Liver (tissue), 3 donors: ENCODE measurements around the gene FBN2.

Experiments used
- CTCF ChIP-seq: fragments of 150-350 bp; IDR thresholded peaks from 2 replicates; pipeline ENCODE4 v1.5.1; 2017; ENCODE audit warnings: improper control_type of control experiment, low read depth, low read length; ENCODE audit not compliant: missing input control
- FOXA1 ChIP-seq: IDR thresholded peaks from 2 replicates; pipeline ENCODE4 v1.6.1; 2016; ENCODE audit warnings: antibody characterized with exemption
- GABPA ChIP-seq, 2 donors: IDR thresholded peaks in 1 of 2; conservative IDR thresholded peaks in 1 of 2; 2 replicates each; pipeline ENCODE4 v1.6.1; 2016; ENCODE audit warnings: antibody characterized with exemption in 2 of 2, mild to moderate bottlenecking in 1 of 2, moderate library complexity in 1 of 2
- JUND ChIP-seq, 2 donors: IDR thresholded peaks; 2 replicates each; pipeline ENCODE4 v1.6.1; 2016; ENCODE audit warnings: antibody characterized with exemption in 2 of 2
- NR2F2 ChIP-seq: IDR thresholded peaks from 2 replicates; pipeline ENCODE4 v1.6.1; 2016; ENCODE audit warnings: antibody characterized with exemption
- RAD21 ChIP-seq, 2 donors: IDR thresholded peaks; 2 replicates each; pipeline ENCODE4 v1.6.1; 2016; ENCODE audit warnings: antibody characterized with exemption in 2 of 2, mild to moderate bottlenecking in 2 of 2
- RXRA ChIP-seq, 2 donors: IDR thresholded peaks; 2 replicates each; pipeline ENCODE4 v1.6.1; 2017 to 2018; ENCODE audit warnings: antibody characterized with exemption in 2 of 2, mild to moderate bottlenecking in 1 of 2
- SP1 ChIP-seq: IDR thresholded peaks from 2 replicates; pipeline ENCODE4 v1.6.1; 2018; ENCODE audit warnings: antibody characterized with exemption, mild to moderate bottlenecking
- TAF1 ChIP-seq: conservative IDR thresholded peaks from 2 replicates; pipeline ENCODE4 v1.6.1; 2016; ENCODE audit warnings: antibody characterized with exemption, mild to moderate bottlenecking
- YY1 ChIP-seq: IDR thresholded peaks from 2 replicates; pipeline ENCODE4 v1.6.1; 2016; ENCODE audit warnings: antibody characterized with exemption, mild to moderate bottlenecking
- TF ChIP-seq, protein P1 (sequence below): IDR thresholded peaks from 2 replicates; pipeline ENCODE4 v1.6.1; 2016; ENCODE audit warnings: antibody characterized with exemption
- TF ChIP-seq, protein P2 (sequence below): IDR thresholded peaks from 2 replicates; pipeline ENCODE4 v1.6.1; 2016; ENCODE audit warnings: antibody characterized with exemption
- TF ChIP-seq, protein P3 (sequence below): IDR thresholded peaks from 2 replicates; pipeline ENCODE4 v1.6.1; 2016; ENCODE audit warnings: antibody characterized with exemption, mild to moderate bottlenecking
- donor health status: healthy.
- donor health status: healthy.

- TF ChIP-seq JUND (IDR thresholded peaks at IDR 0.05) = no peak
- TF ChIP-seq, protein P1, sequence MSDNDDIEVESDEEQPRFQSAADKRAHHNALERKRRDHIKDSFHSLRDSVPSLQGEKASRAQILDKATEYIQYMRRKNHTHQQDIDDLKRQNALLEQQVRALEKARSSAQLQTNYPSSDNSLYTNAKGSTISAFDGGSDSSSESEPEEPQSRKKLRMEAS = no peak
- TF ChIP-seq CTCF = no peak
- no peak for TF ChIP-seq GABPA (IDR thresholded peaks at IDR 0.05 in 1 of 2, conservative IDR thresholded peaks at IDR 0.05 in 1 of 2)
- TF ChIP-seq TAF1 = no peak
- TF ChIP-seq RAD21 (IDR thresholded peaks at IDR 0.05) = no peak
- TF ChIP-seq, protein P2, sequence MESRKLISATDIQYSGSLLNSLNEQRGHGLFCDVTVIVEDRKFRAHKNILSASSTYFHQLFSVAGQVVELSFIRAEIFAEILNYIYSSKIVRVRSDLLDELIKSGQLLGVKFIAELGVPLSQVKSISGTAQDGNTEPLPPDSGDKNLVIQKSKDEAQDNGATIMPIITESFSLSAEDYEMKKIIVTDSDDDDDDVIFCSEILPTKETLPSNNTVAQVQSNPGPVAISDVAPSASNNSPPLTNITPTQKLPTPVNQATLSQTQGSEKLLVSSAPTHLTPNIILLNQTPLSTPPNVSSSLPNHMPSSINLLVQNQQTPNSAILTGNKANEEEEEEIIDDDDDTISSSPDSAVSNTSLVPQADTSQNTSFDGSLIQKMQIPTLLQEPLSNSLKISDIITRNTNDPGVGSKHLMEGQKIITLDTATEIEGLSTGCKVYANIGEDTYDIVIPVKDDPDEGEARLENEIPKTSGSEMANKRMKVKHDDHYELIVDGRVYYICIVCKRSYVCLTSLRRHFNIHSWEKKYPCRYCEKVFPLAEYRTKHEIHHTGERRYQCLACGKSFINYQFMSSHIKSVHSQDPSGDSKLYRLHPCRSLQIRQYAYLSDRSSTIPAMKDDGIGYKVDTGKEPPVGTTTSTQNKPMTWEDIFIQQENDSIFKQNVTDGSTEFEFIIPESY = no peak
- TF ChIP-seq RXRA (IDR thresholded peaks at IDR 0.05) = no peak
- no peak for TF ChIP-seq YY1
- TF ChIP-seq, protein P3, sequence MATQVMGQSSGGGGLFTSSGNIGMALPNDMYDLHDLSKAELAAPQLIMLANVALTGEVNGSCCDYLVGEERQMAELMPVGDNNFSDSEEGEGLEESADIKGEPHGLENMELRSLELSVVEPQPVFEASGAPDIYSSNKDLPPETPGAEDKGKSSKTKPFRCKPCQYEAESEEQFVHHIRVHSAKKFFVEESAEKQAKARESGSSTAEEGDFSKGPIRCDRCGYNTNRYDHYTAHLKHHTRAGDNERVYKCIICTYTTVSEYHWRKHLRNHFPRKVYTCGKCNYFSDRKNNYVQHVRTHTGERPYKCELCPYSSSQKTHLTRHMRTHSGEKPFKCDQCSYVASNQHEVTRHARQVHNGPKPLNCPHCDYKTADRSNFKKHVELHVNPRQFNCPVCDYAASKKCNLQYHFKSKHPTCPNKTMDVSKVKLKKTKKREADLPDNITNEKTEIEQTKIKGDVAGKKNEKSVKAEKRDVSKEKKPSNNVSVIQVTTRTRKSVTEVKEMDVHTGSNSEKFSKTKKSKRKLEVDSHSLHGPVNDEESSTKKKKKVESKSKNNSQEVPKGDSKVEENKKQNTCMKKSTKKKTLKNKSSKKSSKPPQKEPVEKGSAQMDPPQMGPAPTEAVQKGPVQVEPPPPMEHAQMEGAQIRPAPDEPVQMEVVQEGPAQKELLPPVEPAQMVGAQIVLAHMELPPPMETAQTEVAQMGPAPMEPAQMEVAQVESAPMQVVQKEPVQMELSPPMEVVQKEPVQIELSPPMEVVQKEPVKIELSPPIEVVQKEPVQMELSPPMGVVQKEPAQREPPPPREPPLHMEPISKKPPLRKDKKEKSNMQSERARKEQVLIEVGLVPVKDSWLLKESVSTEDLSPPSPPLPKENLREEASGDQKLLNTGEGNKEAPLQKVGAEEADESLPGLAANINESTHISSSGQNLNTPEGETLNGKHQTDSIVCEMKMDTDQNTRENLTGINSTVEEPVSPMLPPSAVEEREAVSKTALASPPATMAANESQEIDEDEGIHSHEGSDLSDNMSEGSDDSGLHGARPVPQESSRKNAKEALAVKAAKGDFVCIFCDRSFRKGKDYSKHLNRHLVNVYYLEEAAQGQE = no peak
- no peak for TF ChIP-seq FOXA1
- no peak for TF ChIP-seq SP1
- TF ChIP-seq NR2F2 = no peak
Observed at GRCh38 chr5:128357226-128357625, 180.8 kb downstream of the FBN2 start.
